ENCODE measurements around the gene PELI3. TPM values are rescaled to one million over a fixed set of nuclear protein-coding genes. Genes with fewer than 3 reads are reported as not detected.

The PELI3 gene
- polyA plus RNA-seq, 1 donor from 2014 or later, result 13.3 TPM

DNA sequence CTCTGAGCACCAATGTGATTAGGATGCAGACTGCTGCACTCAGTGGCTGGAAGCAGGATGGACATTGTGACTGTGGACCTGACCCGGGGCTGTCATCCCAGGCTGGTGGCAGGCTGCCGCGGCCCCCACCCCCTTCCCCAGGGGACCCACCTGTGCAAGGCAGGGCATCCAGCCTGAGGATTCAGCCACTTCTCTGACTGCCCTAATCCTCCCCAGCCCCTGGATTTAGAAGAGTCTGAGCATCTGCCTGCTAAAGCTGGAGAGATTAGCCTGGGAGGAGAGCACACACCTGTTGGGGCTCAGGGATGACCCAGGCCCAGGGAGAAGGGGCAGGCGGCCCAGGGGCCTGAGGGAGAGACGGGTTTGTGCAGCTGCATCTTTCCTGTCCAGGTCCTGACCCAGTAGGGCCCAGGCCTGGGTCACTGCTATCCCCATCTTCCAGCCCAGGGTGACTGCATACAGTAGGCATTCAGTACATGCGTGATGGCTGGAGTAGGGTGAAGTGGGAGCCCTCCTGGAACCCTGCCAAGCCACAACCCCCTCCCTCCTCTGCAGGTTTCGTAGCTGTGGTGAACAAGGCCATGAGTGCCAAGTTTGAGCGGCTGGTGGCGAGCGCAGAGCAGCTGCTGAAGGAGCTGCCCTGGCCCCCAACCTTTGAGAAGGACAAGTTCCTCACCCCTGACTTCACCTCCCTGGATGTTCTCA, 25.6 kb downstream of the PELI3 start:
- H2AFZ ChIP-seq (ENCODE audit: low read depth, low read length), result no peak overlapping the region
- TF ChIP-seq EZH2 (IDR thresholded peaks at IDR 0.05; ENCODE audit: borderline replicate concordance, insufficient read depth, low read length, poor library complexity, severe bottlenecking) (no peak), POLR2AphosphoS5 (IDR thresholded peaks at IDR 0.05) (no peak), MXI1 (conservative IDR thresholded peaks at IDR 0.05; ENCODE audit: poor library complexity, severe bottlenecking) (no peak), EP300 (conservative IDR thresholded peaks at IDR 0.05; ENCODE audit: poor library complexity, severe bottlenecking) (no peak), TAF1 (IDR thresholded peaks at IDR 0.05; ENCODE audit: low read depth) (no peak), SMC3 (conservative IDR thresholded peaks at IDR 0.05; ENCODE audit: poor library complexity) (no peak), RAD21 (conservative IDR thresholded peaks at IDR 0.05) (no peak)
- TF ChIP-seq, protein P1, sequence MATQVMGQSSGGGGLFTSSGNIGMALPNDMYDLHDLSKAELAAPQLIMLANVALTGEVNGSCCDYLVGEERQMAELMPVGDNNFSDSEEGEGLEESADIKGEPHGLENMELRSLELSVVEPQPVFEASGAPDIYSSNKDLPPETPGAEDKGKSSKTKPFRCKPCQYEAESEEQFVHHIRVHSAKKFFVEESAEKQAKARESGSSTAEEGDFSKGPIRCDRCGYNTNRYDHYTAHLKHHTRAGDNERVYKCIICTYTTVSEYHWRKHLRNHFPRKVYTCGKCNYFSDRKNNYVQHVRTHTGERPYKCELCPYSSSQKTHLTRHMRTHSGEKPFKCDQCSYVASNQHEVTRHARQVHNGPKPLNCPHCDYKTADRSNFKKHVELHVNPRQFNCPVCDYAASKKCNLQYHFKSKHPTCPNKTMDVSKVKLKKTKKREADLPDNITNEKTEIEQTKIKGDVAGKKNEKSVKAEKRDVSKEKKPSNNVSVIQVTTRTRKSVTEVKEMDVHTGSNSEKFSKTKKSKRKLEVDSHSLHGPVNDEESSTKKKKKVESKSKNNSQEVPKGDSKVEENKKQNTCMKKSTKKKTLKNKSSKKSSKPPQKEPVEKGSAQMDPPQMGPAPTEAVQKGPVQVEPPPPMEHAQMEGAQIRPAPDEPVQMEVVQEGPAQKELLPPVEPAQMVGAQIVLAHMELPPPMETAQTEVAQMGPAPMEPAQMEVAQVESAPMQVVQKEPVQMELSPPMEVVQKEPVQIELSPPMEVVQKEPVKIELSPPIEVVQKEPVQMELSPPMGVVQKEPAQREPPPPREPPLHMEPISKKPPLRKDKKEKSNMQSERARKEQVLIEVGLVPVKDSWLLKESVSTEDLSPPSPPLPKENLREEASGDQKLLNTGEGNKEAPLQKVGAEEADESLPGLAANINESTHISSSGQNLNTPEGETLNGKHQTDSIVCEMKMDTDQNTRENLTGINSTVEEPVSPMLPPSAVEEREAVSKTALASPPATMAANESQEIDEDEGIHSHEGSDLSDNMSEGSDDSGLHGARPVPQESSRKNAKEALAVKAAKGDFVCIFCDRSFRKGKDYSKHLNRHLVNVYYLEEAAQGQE (IDR thresholded peaks at IDR 0.05; ENCODE audit: borderline replicate concordance), result no peak
- TF ChIP-seq, protein P2, sequence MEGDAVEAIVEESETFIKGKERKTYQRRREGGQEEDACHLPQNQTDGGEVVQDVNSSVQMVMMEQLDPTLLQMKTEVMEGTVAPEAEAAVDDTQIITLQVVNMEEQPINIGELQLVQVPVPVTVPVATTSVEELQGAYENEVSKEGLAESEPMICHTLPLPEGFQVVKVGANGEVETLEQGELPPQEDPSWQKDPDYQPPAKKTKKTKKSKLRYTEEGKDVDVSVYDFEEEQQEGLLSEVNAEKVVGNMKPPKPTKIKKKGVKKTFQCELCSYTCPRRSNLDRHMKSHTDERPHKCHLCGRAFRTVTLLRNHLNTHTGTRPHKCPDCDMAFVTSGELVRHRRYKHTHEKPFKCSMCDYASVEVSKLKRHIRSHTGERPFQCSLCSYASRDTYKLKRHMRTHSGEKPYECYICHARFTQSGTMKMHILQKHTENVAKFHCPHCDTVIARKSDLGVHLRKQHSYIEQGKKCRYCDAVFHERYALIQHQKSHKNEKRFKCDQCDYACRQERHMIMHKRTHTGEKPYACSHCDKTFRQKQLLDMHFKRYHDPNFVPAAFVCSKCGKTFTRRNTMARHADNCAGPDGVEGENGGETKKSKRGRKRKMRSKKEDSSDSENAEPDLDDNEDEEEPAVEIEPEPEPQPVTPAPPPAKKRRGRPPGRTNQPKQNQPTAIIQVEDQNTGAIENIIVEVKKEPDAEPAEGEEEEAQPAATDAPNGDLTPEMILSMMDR (IDR thresholded peaks at IDR 0.05; ENCODE audit: poor library complexity, severe bottlenecking), result no peak
- H4K20me1 ChIP-seq (ENCODE audit: insufficient read depth), result no peaks in the 10 kb centered on the region
- no peaks in the 10 kb centered on the region for H3K27me3 ChIP-seq (ENCODE audit: insufficient read depth, low read depth, low read length)
- no peaks in the 10 kb centered on the region for H3F3A ChIP-seq (ENCODE audit: insufficient read depth, low read length, poor library complexity, severe bottlenecking)
- H3K4me2 ChIP-seq (ENCODE audit: low read length), result no peak overlapping the region
- H3K27ac ChIP-seq (ENCODE audit: low read length), result no peak overlapping the region
- H3K9me3 ChIP-seq (ENCODE audit: low read length), result no peaks in the 10 kb centered on the region
- no peaks in the 10 kb centered on the region for H3K9me2 ChIP-seq (ENCODE audit: insufficient read depth, low read length)
- no peak overlapping the region for H3K9ac ChIP-seq (ENCODE audit: low read length)
- H3K36me3 ChIP-seq (ENCODE audit: insufficient read depth, low read length), result no peaks in the 10 kb centered on the region
- no peaks in the 10 kb centered on the region for H3K79me2 ChIP-seq (replicated peaks; ENCODE audit: insufficient read depth, low read length)
- no peak overlapping the region for H3K4me3 ChIP-seq (ENCODE audit: low read length)

- no peaks in the 10 kb centered on the region for H3F3A ChIP-seq (ENCODE audit: insufficient read depth, low read length, poor library complexity, severe bottlenecking)
- no peaks in the 10 kb centered on the region for H3K36me3 ChIP-seq (ENCODE audit: insufficient read depth, low read length)
- no peaks in the 10 kb centered on the region for H3K9me2 ChIP-seq (ENCODE audit: insufficient read depth, low read length)
- H4K20me1 ChIP-seq (ENCODE audit: insufficient read depth), result no peaks in the 10 kb centered on the region
- no peak overlapping the region for H2AFZ ChIP-seq (ENCODE audit: low read depth, low read length)
- no peaks in the 10 kb centered on the region for H3K79me2 ChIP-seq (replicated peaks; ENCODE audit: insufficient read depth, low read length)
- H3K9me3 ChIP-seq (ENCODE audit: low read length), result no peaks in the 10 kb centered on the region
- no peak overlapping the region for H3K4me2 ChIP-seq (ENCODE audit: low read length)
- no peak overlapping the region for H3K4me3 ChIP-seq (ENCODE audit: low read length)
- H3K27ac ChIP-seq (ENCODE audit: low read length), result no peak overlapping the region
- H3K9ac ChIP-seq (ENCODE audit: low read length), result no peak overlapping the region
- TF ChIP-seq POLR2AphosphoS5 (IDR thresholded peaks at IDR 0.05) (no peak), EZH2 (IDR thresholded peaks at IDR 0.05; ENCODE audit: borderline replicate concordance, insufficient read depth, low read length, poor library complexity, severe bottlenecking) (no peak), TAF1 (IDR thresholded peaks at IDR 0.05; ENCODE audit: low read depth) (no peak), MXI1 (conservative IDR thresholded peaks at IDR 0.05; ENCODE audit: poor library complexity, severe bottlenecking) (no peak), SMC3 (conservative IDR thresholded peaks at IDR 0.05; ENCODE audit: poor library complexity) (no peak), EP300 (conservative IDR thresholded peaks at IDR 0.05; ENCODE audit: poor library complexity, severe bottlenecking) (no peak), RAD21 (conservative IDR thresholded peaks at IDR 0.05) (no peak)
- TF ChIP-seq, protein P1 (IDR thresholded peaks at IDR 0.05; ENCODE audit: borderline replicate concordance), result no peak
- TF ChIP-seq, protein P2 (IDR thresholded peaks at IDR 0.05; ENCODE audit: poor library complexity, severe bottlenecking), result no peak
- H3K27me3 ChIP-seq (ENCODE audit: insufficient read depth, low read depth, low read length), result no peaks in the 10 kb centered on the region
Observed at GRCh38 chr11:66493130-66493529, 26.4 kb downstream of the PELI3 start.
